Measurements from ENCODE around the gene CCDC159.
"Not testable (repeated sequence)": the region's sequence is repeated elsewhere in the genome, so short reads cannot be mapped to it uniquely, and the experiment has no call there.

Gene CCDC159, protein sequence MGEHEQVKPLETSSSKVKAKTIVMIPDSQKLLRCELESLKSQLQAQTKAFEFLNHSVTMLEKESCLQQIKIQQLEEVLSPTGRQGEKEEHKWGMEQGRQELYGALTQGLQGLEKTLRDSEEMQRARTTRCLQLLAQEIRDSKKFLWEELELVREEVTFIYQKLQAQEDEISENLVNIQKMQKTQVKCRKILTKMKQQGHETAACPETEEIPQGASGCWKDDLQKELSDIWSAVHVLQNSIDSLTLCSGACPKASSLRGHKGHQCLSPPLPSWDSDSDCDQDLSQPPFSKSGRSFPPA

DNA sequence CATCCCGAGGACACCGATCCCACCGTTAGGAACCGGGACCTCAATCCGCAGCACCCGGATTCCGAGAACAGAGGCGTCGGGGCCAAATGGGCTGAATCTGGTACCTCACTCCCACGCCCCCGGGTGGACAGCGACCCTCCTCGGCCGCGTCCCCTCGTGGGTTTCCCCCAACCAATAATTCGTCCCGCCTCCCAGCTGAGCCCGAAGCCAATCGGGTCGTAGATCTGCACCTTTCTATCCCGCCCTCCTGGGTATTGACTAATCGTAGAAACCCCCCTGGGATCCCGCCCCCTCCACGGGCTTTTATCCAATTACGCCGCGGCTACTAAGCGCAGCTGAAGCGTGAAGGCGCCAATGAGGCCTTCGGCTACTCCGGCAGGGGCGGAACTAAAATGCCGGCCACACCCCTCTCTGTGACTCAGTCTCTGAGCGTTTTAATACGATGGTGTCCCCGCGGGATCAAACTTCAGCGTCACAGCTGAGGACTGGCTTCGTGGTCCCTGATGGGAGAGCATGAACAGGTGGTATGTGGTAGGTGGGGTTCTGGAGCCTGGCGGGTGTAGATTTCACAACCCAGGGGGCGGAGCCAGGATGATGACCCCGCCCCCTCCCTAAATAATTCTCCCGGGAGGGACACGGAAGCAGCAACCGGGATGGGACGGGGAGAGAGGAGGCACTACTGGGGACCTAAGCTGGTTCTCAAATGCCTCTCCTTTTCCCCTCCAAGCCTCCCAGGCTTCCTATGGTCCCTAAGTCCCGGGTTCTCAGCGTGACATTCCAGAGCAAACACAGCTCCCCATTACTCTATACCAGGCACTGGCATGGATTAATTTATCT lies at the start of gene CCDC159, which contains the start of gene TMEM205:
CCDC159 (plus strand) TSS at position 416 of the 837 bp plus-strand sequence; CDS start at position 504, 88 bp downstream.
TMEM205 (minus strand) TSS at position 165 of the 837 bp plus-strand sequence. CDS start 649 bp downstream, outside the sequence.
- Mint-ChIP-seq H3K4me1 (peaks cover 35% of the 10 kb centered on the region), H3K4me3 (peak within 1 kb of the TSS; percentile 97), H3K36me3 (ENCODE audit: low read depth) (peaks cover 19% of the 10 kb centered on the region), H3K9me3 (peaks cover 9% of the 10 kb centered on the region), H3K27ac (peak within 1 kb of the TSS; percentile 86), H3K27me3 (ENCODE audit: low read depth, poor library complexity) (peaks cover 4% of the 10 kb centered on the region)
- no peak for TF ChIP-seq CTCF (IDR thresholded peaks at IDR 0.05)
- DNase-seq, result peak; percentile 97

DNA sequence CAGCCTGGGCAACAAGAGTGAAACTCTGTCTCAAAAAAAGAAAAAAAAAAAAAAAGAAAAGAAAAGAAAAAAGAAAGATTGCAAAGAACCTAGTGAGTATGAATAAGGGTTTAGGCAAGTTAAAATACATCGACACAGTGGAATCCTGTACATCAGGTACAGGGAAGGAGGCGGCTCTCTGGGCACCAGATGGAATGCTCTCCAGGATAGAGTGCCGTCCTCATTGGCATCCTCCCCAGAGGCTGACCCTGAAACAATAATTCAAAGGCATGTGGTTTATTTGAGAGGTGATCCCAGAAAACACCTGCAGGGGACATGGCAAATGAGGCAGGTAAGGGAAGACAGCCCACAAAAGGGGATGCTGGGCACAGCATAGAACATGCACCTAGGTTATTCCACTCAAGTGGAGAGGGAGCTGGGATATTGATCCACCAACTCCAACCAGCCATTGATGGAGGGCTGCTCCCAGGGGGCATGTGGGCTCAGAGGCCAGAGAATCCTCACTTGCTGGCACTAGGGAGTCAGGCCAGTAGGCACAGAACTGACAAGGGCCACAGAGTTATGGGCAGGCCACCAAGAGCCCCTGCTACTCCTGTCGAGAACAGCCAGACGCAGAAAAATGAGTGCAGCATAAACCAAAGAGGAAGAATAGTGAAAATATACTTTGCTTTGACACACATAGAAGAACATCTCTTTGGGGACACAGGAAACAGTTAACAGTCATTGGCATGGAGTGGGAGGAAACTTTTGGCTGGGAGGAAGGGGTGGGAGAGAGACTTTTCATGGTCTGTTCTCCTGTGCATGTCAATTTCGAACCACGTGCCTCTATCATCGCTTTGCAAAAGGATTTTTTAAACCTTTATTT lies 46.1 kb upstream of the CCDC159 start:
- H3K36me3 Mint-ChIP-seq (ENCODE audit: low read depth), result no peaks in the 10 kb centered on the region
- H3K27ac Mint-ChIP-seq, result no peak overlapping the region

GRCh38 chr19:11300811-11301120 lies 45.6 kb upstream of the CCDC159 start:
- Mint-ChIP-seq H3K4me1 (no peaks in the 10 kb centered on the region), H3K36me3 (ENCODE audit: low read depth) (no peaks in the 10 kb centered on the region)
- no peak for TF ChIP-seq CTCF (IDR thresholded peaks at IDR 0.05)

More for the DNA sequence above, 46.1 kb upstream of the CCDC159 start:
- no peaks in the 10 kb centered on the region for H3K4me1 Mint-ChIP-seq
- no peak for TF ChIP-seq CTCF (IDR thresholded peaks at IDR 0.05)
- DNase-seq, result no peak
- H3K9me3 Mint-ChIP-seq, result peaks cover 11% of the 10 kb centered on the region
- no peak overlapping the region for H3K4me3 Mint-ChIP-seq
- H3K27me3 Mint-ChIP-seq (ENCODE audit: low read depth, poor library complexity), result peaks cover 35% of the 10 kb centered on the region

DNA sequence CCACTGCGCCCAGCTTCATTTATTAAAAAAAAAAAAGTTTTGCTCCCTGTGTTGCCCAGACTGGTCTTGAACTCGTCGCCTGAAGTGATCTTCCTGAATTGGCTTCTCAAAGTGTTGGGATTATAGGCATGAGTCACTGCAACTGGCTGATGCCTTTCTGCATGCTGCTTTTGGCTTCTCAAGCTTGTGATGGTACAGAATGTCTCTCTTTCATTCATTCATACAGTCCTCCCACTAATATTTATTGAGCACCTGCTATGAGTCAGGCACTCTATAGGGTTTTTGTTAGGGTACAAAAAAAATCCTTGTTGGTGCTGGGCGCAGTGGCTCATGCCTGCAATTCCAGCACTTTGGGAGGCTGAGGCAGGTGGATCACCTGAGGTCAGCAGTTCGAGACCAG lies 41.4 kb upstream of the CCDC159 start:
- H3K36me3 Mint-ChIP-seq (ENCODE audit: low read depth), result no peaks in the 10 kb centered on the region
- peaks cover 11% of the 10 kb centered on the region for H3K9me3 Mint-ChIP-seq
- DNase-seq, result no peak
- TF ChIP-seq CTCF (IDR thresholded peaks at IDR 0.05), result no peak
- H3K27me3 Mint-ChIP-seq (ENCODE audit: low read depth, poor library complexity), result peaks cover 32% of the 10 kb centered on the region
- no peak overlapping the region for H3K4me3 Mint-ChIP-seq
- H3K27ac Mint-ChIP-seq, result no peak overlapping the region
- H3K4me1 Mint-ChIP-seq, result no peaks in the 10 kb centered on the region

More at GRCh38 chr19:11300811-11301120, 45.6 kb upstream of the CCDC159 start:
- no peak overlapping the region for H3K27ac Mint-ChIP-seq
- DNase-seq, result no peak
- peaks cover 38% of the 10 kb centered on the region for H3K27me3 Mint-ChIP-seq (ENCODE audit: low read depth, poor library complexity)
- peaks cover 11% of the 10 kb centered on the region for H3K9me3 Mint-ChIP-seq
- H3K4me3 Mint-ChIP-seq, result no peak overlapping the region

DNA sequence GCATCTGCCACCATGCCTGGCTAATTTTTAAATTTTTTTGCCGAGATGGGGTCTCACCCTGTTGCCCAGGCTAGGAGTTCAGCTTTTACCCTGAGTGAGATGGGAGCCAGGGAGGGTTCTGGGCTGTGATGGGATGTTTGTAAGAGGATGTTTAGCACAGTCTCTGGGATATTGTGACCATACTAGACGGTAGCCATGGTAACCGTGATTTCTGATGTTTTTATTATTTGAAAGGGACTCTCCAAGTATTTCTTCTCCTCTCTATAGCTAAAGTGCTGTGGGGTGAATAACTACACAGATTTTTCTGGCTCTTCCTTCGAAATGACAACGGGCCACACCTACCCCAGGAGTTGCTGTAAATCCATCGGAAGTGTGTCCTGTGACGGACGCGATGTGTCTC lies 40.0 kb upstream of the CCDC159 start:
- Mint-ChIP-seq H3K27me3 (ENCODE audit: low read depth, poor library complexity) (peaks cover 23% of the 10 kb centered on the region), H3K9me3 (no peaks in the 10 kb centered on the region), H3K27ac (no peak overlapping the region), H3K36me3 (ENCODE audit: low read depth) (no peaks in the 10 kb centered on the region), H3K4me1 (no peaks in the 10 kb centered on the region), H3K4me3 (no peak overlapping the region)
- no peak for DNase-seq
- TF ChIP-seq CTCF (IDR thresholded peaks at IDR 0.05), result no peak

GRCh38 chr19:11320278-11320995 lies 25.9 kb upstream of the CCDC159 start:
- peaks cover 11% of the 10 kb centered on the region for H3K9me3 Mint-ChIP-seq
- peaks cover 49% of the 10 kb centered on the region for H3K4me1 Mint-ChIP-seq
- H3K27me3 Mint-ChIP-seq (ENCODE audit: low read depth, poor library complexity); H3K4me3 Mint-ChIP-seq; H3K27ac Mint-ChIP-seq; H3K36me3 Mint-ChIP-seq (ENCODE audit: low read depth); DNase-seq: not testable (repeated sequence)
